Body of pancreas (tissue), 4 donors: ENCODE results near the gene KAT7. TPM values are rescaled to one million over a fixed set of nuclear protein-coding genes. Genes with fewer than 3 reads are reported as not detected.

Source experiments
- ATAC-seq: fragments of 150-250 bp; one replicate; pipeline ENCODE4 v1.9.1; 2016
- DNase-seq, 4 donors: peaks; one replicate each; pipeline ENCODE4 v3.0.0-alpha.2; 2019
- H3K27ac ChIP-seq, 4 donors: fragments of 200-600 bp; sonication (generic); 1 replicate in 3 of 4; 2 replicates in 1 of 4; pipeline versions ENCODE4 v1.5.1 to v1.6.1; 2016 to 2019; ENCODE audit warnings: mild to moderate bottlenecking in 1 of 4, mixed read lengths in 1 of 4, moderate library complexity in 1 of 4
- H3K27me3 ChIP-seq, 2 donors: fragments of 200-600 bp; sonication (generic); one replicate each; pipeline ENCODE4 v1.6.0; 2016; ENCODE audit warnings: mild to moderate bottlenecking in 1 of 2
- H3K36me3 ChIP-seq, 2 donors: fragments of 200-600 bp; sonication (generic); replicated peaks in 1 of 2; 2 replicates each; pipeline ENCODE4 v1.5.1; 2016; ENCODE audit warnings: low read depth in 2 of 2; ENCODE audit not compliant: insufficient read depth in 1 of 2
- H3K4me1 ChIP-seq: fragments of 200-600 bp; sonication (generic); one replicate; pipeline ENCODE4 v1.6.0; 2016
- H3K4me3 ChIP-seq, 2 donors: fragments of 200-600 bp; sonication (generic); 1 replicate in 1 of 2; 2 replicates in 1 of 2; pipeline ENCODE4 v1.5.1; 2016 to 2019
- H3K9me3 ChIP-seq, 3 donors: fragments of 200-600 bp; sonication (generic); 1 replicate in 2 of 3; 2 replicates in 1 of 3; pipeline ENCODE4 v1.5.1; 2016
- POLR2A ChIP-seq, 3 donors: fragments of 450-650 bp; IDR thresholded peaks; one replicate each; pipeline ENCODE4 v1.6.1; 2016; ENCODE audit warnings: antibody characterized with exemption in 3 of 3, mild to moderate bottlenecking in 2 of 3
- WGBS, 2 donors: methylation state at CpG; one replicate each; pipeline ENCODE4 v1.1.5; 2017; 5-methylcytosine and 5-hydroxymethylcytosine counted together
- intact Hi-C: fragments of 100-400 bp; cut with DNase I; formaldehyde crosslinking; loops from one replicate; pipeline ENCODE4 v1.15.1; 2023
- total RNA-seq, 2 donors: library from RNA; depleted of rRNA; stranded (reverse); fragments of >200 nt; gene quantifications; one replicate each; pipeline ENCODE4 v1.1.0, GENCODE V29; 2016
- TF ChIP-seq, protein P1 (sequence below), 7 experiments: fragments of 450-650 bp in 4 of 7; fragments of 200-600 bp in 3 of 7; sonication (generic) in 3 of 7; IDR thresholded peaks; one replicate each; pipeline ENCODE4 v1.5.1; 2016 to 2019; ENCODE audit warnings: antibody characterized with exemption in 7 of 7

Gene KAT7
- total RNA-seq, 2 donors from 2014 or later: 7.3 to 16.5 TPM

DNA sequence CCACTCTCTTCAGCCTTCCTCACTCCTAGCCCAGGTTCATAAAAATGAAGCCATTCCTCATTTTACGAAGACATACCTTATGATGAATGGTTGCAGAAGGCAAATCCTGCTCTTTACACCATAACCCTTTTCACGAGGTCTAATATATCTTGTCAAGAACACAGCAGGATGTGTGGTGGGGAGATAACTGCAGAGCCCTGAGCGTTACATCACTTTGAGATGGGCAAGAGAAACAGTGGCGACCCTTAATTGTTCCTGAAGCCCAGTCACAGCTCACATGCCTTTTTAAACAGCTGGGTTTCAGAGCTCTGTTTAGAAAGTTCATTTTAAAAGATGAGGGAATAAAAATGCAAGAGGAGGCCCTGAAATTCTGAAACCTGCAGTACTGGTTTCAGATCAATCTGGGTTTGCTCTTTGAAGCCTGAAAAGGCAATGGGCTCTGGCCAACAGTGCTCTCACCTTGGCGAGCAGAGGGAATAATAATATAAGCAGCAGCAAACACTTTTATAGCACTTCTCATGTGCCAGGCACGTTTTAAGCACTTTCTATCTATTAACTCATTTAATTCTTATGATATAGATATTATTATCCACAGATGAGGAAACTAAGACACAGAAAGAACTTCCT lies 27.4 kb upstream of the KAT7 start:
- TF ChIP-seq, protein P1, sequence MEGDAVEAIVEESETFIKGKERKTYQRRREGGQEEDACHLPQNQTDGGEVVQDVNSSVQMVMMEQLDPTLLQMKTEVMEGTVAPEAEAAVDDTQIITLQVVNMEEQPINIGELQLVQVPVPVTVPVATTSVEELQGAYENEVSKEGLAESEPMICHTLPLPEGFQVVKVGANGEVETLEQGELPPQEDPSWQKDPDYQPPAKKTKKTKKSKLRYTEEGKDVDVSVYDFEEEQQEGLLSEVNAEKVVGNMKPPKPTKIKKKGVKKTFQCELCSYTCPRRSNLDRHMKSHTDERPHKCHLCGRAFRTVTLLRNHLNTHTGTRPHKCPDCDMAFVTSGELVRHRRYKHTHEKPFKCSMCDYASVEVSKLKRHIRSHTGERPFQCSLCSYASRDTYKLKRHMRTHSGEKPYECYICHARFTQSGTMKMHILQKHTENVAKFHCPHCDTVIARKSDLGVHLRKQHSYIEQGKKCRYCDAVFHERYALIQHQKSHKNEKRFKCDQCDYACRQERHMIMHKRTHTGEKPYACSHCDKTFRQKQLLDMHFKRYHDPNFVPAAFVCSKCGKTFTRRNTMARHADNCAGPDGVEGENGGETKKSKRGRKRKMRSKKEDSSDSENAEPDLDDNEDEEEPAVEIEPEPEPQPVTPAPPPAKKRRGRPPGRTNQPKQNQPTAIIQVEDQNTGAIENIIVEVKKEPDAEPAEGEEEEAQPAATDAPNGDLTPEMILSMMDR (IDR thresholded peaks at IDR 0.05): no peak
- TF ChIP-seq POLR2A (IDR thresholded peaks at IDR 0.05): no peak
- Histone ChIP-seq H3K36me3 (no peaks in the 10 kb centered on the region), H3K4me1 (peaks cover 30% of the 10 kb centered on the region), H3K27me3 (no peaks in the 10 kb centered on the region), H3K27ac (no peak overlapping the region), H3K4me3 (no peak overlapping the region), H3K9me3 (no peaks in the 10 kb centered on the region)
- WGBS, 2 donors: 47 to 56% methylated on average over 6 of the region's 6 CpGs
- no peak for DNase-seq
- no peak for ATAC-seq
- intact Hi-C loops: no loop called here

DNA sequence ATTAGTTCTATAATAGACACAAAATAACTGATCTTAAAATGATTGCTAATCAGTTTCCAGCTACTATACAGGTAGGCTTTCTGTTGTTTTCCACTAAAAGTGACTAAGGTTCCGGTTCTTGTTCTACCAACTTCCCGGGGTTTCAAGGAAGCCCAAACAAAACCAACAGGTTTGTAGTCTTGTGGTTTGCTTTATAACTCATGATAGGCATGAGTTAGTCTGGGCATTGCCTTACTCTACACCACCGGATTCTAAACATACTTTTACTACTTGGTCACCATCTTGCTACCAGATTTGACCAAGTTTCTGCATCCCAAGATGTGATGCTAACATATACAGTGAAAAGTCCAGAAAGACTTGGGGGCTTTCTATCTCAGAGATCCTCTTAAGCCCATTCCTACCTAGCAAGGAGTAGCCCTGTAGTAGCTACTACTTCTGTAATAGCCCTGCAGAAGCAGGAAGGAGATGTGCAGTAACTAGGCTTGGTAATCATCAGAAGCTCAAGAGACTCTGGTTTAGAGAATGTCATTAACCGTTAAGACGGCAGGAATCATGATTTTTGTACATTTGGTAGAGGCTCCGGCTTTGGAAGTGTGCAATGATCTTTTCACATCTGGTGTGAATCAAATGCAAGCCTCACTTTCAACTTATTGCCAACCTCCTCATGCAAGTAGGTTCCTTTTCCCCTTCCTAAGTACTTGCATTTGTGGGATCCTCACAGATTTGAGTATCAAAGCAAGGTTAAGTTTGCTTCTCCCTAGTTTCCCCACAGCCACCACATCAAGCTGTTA lies 26.1 kb upstream of the KAT7 start:
- Histone ChIP-seq H3K9me3 (no peaks in the 10 kb centered on the region), H3K36me3 (no peaks in the 10 kb centered on the region), H3K27ac (peak overlapping the region in 2 of 4 donors; percentile 78 to 84), H3K27me3 (no peaks in the 10 kb centered on the region), H3K4me1 (peaks cover 30% of the 10 kb centered on the region), H3K4me3 (no peak overlapping the region)
- ATAC-seq (no peak), DNase-seq (no peak)
- 30 to 48% methylated on average over 6 of the region's 6 CpGs for WGBS, 2 donors
- TF ChIP-seq POLR2A (IDR thresholded peaks at IDR 0.05): no peak
- TF ChIP-seq, protein P1 (IDR thresholded peaks at IDR 0.05): no peak
- intact Hi-C loops: no loop called here

DNA sequence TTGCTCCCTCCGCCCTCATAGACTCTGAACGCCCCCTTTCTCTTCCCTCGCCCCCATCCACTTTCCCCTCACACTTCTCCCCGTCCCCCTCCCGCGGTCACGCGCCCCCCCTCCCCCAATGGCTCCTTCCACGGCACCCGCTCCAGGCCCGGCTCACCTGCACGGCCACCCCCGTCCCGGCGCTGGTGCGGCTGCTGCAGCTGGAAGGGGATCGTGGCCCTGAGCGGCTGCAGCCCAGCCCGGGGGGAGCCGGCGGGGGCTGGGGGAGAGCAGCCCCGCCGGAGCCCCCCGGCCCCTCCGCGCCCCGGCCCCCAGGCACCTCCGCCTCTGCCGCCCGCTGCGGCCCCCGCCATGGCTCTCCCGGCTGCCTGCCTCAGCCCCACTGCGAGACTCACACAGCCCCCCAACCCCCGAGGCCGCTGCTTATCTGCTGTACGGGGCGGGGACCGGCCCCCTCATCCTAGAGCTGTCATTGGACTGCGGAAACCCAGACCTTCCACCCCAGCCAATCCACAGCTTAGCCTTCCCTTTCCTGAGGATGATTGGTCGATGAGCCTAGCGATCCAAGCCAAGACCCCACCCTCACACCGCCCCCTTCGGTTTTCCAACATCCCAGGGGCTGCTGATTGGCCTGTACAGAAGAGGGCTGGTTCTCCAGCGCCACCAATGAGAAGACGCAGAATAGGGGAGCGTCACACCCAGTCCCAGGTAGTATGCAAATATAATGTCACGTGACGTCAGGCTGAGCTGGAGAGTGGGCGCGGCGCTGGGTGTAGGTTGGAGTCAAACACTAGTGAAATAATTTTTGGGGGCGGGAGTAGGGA lies 24.5 kb upstream of the KAT7 start, which contains the start of gene FAM117A:
TSS of gene FAM117A (minus strand) at position 397 of the 824 bp plus-strand sequence. CDS start at position 353, 44 bp downstream.
- peaks cover 30% of the 10 kb centered on the region for H3K4me1 ChIP-seq
- peak; percentile 98 to 99 (median 98) for DNase-seq
- ATAC-seq: peak; percentile 97
- no peaks in the 10 kb centered on the region for H3K36me3 ChIP-seq
- no peaks in the 10 kb centered on the region for H3K27me3 ChIP-seq
- TF ChIP-seq POLR2A (IDR thresholded peaks at IDR 0.05): peak in 2 of 3 donors; percentile 78 to 85
- TF ChIP-seq, protein P1 (IDR thresholded peaks at IDR 0.05): no peak
- intact Hi-C loops: no loop called here
- WGBS, 2 donors: 0 to 1% methylated on average over 20 to 27 of the region's 53 CpGs
- H3K4me3 ChIP-seq: peak within 1 kb of the TSS; percentile 76 to 95
- H3K9me3 ChIP-seq: no peaks in the 10 kb centered on the region
- peak within 1 kb of the TSS; percentile 33 to 85 (median 81) for H3K27ac ChIP-seq

DNA sequence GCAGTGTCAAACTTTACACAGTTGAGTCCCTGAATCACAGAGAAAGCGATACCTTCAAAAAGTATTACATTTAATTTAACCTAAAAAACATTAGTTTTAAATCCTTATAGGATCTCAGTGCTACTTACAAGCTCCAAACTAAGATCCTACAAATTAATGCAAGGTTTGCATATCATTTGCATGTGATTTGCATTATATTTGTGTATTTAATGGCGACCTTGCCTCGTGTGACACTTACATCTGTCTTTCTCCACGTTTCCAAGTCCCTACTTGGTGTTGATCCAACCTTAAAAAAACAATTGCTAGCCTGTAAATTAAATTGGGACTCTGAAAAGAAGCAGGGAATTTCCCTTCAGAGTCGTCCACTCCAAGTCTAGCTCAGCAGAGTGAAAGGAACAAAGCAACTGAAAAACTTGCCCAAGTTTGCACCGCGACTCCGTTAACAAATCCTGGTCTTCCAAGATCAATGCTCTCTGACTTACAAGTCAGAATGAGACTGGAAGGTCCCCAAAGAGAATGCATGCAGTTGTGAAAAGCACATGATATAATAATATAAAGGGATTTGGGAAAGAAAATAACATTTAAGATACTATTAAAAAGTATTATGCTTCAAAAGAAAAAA lies 23.8 kb upstream of the KAT7 start:
- H3K36me3 ChIP-seq: no peaks in the 10 kb centered on the region
- peaks cover 30% of the 10 kb centered on the region for H3K4me1 ChIP-seq
- H3K4me3 ChIP-seq: no peak overlapping the region
- TF ChIP-seq POLR2A (IDR thresholded peaks at IDR 0.05): no peak
- TF ChIP-seq, protein P1 (IDR thresholded peaks at IDR 0.05): no peak
- peak overlapping the region; percentile 28 to 79 (median 66) for H3K27ac ChIP-seq
- WGBS, 2 donors: 3 to 5% methylated on average over 8 of the region's 8 CpGs
- H3K27me3 ChIP-seq: no peaks in the 10 kb centered on the region
- no peaks in the 10 kb centered on the region for H3K9me3 ChIP-seq
- DNase-seq: peak in 2 of 4 donors; percentile 26 to 51
- intact Hi-C loops: no loop called here
- peak; percentile 4 for ATAC-seq
